Breast epithelium (tissue), 4 donors: ENCODE data around the gene COL11A1. TPM values are rescaled to one million over a fixed set of nuclear protein-coding genes. Genes with fewer than 3 reads are reported as not detected.
"Not testable (repeated sequence)": the region's sequence is repeated elsewhere in the genome, so short reads cannot be mapped to it uniquely, and the experiment has no call there.

Source experiments
- DNase-seq, 2 donors: peaks; one replicate each; pipeline ENCODE4 v3.0.0-alpha.2; 2019; ENCODE audit warnings: low spot score in 2 of 2
- H3K27ac ChIP-seq, 2 donors: fragments of 200-600 bp; sonication (generic) in 1 of 2; one replicate each; pipeline ENCODE4 v1.5.1; 2016 to 2019; ENCODE audit warnings: mild to moderate bottlenecking in 1 of 2
- H3K27me3 ChIP-seq, 2 donors: fragments of 200-600 bp; sonication (generic) in 1 of 2; one replicate each; pipeline versions ENCODE4 v1.5.1 to v1.6.0; 2017 to 2019; ENCODE audit warnings: control low read depth in 1 of 2, mild to moderate bottlenecking in 1 of 2
- H3K36me3 ChIP-seq: fragments of 200-600 bp; one replicate; pipeline ENCODE4 v1.5.1; 2019
- H3K4me1 ChIP-seq, 2 donors: fragments of 200-600 bp; sonication (generic); one replicate each; pipeline ENCODE4 v1.5.1; 2016 to 2019; ENCODE audit warnings: control low read depth in 1 of 2
- H3K4me3 ChIP-seq, 3 donors: fragments of 200-600 bp; sonication (generic); 1 replicate in 2 of 3; 2 replicates in 1 of 3; pipeline ENCODE4 v1.5.1; 2016 to 2019; ENCODE audit warnings: mild to moderate bottlenecking in 3 of 3, moderate library complexity in 2 of 3
- H3K9me3 ChIP-seq, 2 donors: fragments of 200-600 bp; sonication (generic) in 1 of 2; one replicate each; pipeline ENCODE4 v1.5.1; 2016 to 2019; ENCODE audit warnings: control low read depth in 1 of 2
- CTCF ChIP-seq, 3 donors: fragments of 450-650 bp; IDR thresholded peaks; one replicate each; pipeline ENCODE4 v1.5.1; 2016 to 2017; ENCODE audit warnings: antibody characterized with exemption in 3 of 3, mild to moderate bottlenecking in 3 of 3, moderate library complexity in 3 of 3
- POLR2A ChIP-seq: fragments of 450-650 bp; IDR thresholded peaks from one replicate; pipeline ENCODE4 v1.6.1; 2016; ENCODE audit warnings: antibody characterized with exemption, mild to moderate bottlenecking, moderate library complexity
- POLR2AphosphoS5 ChIP-seq, 3 donors: sonication (generic); formaldehyde crosslinking; IDR thresholded peaks; one replicate each; pipeline ENCODE4 v1.6.1; 2017; ENCODE audit warnings: antibody characterized with exemption in 3 of 3
- intact Hi-C: fragments of 100-400 bp; cut with DNase I; formaldehyde crosslinking; loops from one replicate; pipeline ENCODE4 v1.15.1; 2023; ENCODE audit warnings: low total_unique reads
- total RNA-seq, 3 donors: library from RNA; depleted of rRNA; stranded (reverse); fragments of >200 nt; gene quantifications; one replicate each; pipeline ENCODE4 v1.1.0, GENCODE V29; 2016

Gene COL11A1
- total RNA-seq, 3 donors from 2014 or later: 0.48 to 0.98 (median 0.88) TPM

GRCh38 chr1:102837551-102837950, 270.8 kb downstream of the COL11A1 start:
- Histone ChIP-seq H3K4me3 (no peak overlapping the region), H3K27me3 (no peaks in the 10 kb centered on the region), H3K27ac (no peak overlapping the region), H3K9me3 (peaks cover 0 to 6% of the 10 kb centered on the region in 2 donors), H3K36me3 (no peaks in the 10 kb centered on the region), H3K4me1 (no peaks in the 10 kb centered on the region)
- no peak for DNase-seq
- intact Hi-C loops: no loop called here
- TF ChIP-seq POLR2AphosphoS5 (IDR thresholded peaks at IDR 0.05) (no peak), CTCF (IDR thresholded peaks at IDR 0.05) (no peak), POLR2A (no peak)

- no peaks in the 10 kb centered on the region for H3K36me3 ChIP-seq
- intact Hi-C loops: no loop called here
These were observed 271.3 kb downstream of the COL11A1 start for GRCh38 chr1:102836991-102837390.

GRCh38 chr1:102834688-102835320, 273.5 kb downstream of the COL11A1 start:
- no peak for TF ChIP-seq POLR2AphosphoS5 (IDR thresholded peaks at IDR 0.05)
- TF ChIP-seq POLR2A: no peak
- DNase-seq: no peak

More at GRCh38 chr1:102836991-102837390, 271.3 kb downstream of the COL11A1 start:
- Histone ChIP-seq H3K4me1 (no peaks in the 10 kb centered on the region), H3K9me3 (peaks cover 0 to 6% of the 10 kb centered on the region in 2 donors), H3K27me3 (no peaks in the 10 kb centered on the region), H3K4me3 (no peak overlapping the region), H3K27ac (no peak overlapping the region)
- no peak for DNase-seq
- no peak for TF ChIP-seq POLR2A
- TF ChIP-seq CTCF (IDR thresholded peaks at IDR 0.05): no peak
- TF ChIP-seq POLR2AphosphoS5 (IDR thresholded peaks at IDR 0.05): no peak

GRCh38 chr1:102833151-102833550, 275.2 kb downstream of the COL11A1 start:
- TF ChIP-seq POLR2AphosphoS5 (IDR thresholded peaks at IDR 0.05) (no peak), POLR2A (no peak), CTCF (IDR thresholded peaks at IDR 0.05) (no peak)
- DNase-seq: no peak
- intact Hi-C loops: no loop called here
- H3K4me1 ChIP-seq: no peaks in the 10 kb centered on the region
- no peaks in the 10 kb centered on the region for H3K27me3 ChIP-seq
- H3K27ac ChIP-seq: no peak overlapping the region
- H3K9me3 ChIP-seq: peaks cover 0 to 9% of the 10 kb centered on the region in 2 donors
- H3K36me3 ChIP-seq: no peaks in the 10 kb centered on the region
- no peak overlapping the region for H3K4me3 ChIP-seq

More at GRCh38 chr1:102834688-102835320, 273.5 kb downstream of the COL11A1 start:
- H3K4me1 ChIP-seq: no peaks in the 10 kb centered on the region
- no peaks in the 10 kb centered on the region for H3K36me3 ChIP-seq
- intact Hi-C loops: no loop called here
- H3K27ac ChIP-seq: no peak overlapping the region
- no peaks in the 10 kb centered on the region for H3K27me3 ChIP-seq
- H3K9me3 ChIP-seq: peaks cover 0 to 9% of the 10 kb centered on the region in 2 donors
- H3K4me3 ChIP-seq: no peak overlapping the region

- DNase-seq, H3K27me3 ChIP-seq, H3K4me1 ChIP-seq, H3K36me3 ChIP-seq, H3K27ac ChIP-seq, H3K9me3 ChIP-seq, intact Hi-C loops, H3K4me3 ChIP-seq: not testable (repeated sequence)
These were observed 281.6 kb downstream of the COL11A1 start for GRCh38 chr1:102826706-102827105.
